ENCODE measurements around the gene HOXA3. TPM values are rescaled to one million over a fixed set of nuclear protein-coding genes. Genes with fewer than 3 reads are reported as not detected.

The HOXA3 gene
- total RNA-seq, 1 donor from 2014 or later = 26.4 TPM

GRCh38 chr7:27125986-27126394 is 26.4 kb downstream of the HOXA3 start:
- no peaks in the 10 kb centered on the region for H3K27me3 ChIP-seq (ENCODE audit: control insufficient read depth, insufficient read depth, low read length)
- DNase-seq (ENCODE audit: low read depth) = no peak
- peaks cover 1% of the 10 kb centered on the region for H3K36me3 ChIP-seq (ENCODE audit: control insufficient read depth, insufficient read depth, low read length)
- no peak overlapping the region for H3K4me3 ChIP-seq (ENCODE audit: low read depth, low read length)
- TF ChIP-seq, protein P1, sequence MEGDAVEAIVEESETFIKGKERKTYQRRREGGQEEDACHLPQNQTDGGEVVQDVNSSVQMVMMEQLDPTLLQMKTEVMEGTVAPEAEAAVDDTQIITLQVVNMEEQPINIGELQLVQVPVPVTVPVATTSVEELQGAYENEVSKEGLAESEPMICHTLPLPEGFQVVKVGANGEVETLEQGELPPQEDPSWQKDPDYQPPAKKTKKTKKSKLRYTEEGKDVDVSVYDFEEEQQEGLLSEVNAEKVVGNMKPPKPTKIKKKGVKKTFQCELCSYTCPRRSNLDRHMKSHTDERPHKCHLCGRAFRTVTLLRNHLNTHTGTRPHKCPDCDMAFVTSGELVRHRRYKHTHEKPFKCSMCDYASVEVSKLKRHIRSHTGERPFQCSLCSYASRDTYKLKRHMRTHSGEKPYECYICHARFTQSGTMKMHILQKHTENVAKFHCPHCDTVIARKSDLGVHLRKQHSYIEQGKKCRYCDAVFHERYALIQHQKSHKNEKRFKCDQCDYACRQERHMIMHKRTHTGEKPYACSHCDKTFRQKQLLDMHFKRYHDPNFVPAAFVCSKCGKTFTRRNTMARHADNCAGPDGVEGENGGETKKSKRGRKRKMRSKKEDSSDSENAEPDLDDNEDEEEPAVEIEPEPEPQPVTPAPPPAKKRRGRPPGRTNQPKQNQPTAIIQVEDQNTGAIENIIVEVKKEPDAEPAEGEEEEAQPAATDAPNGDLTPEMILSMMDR (IDR thresholded peaks at IDR 0.05; ENCODE audit: insufficient read depth, low read length, poor library complexity, severe bottlenecking) = no peak

GRCh38 chr7:27124902-27125689 is 27.3 kb downstream of the HOXA3 start:
- no peaks in the 10 kb centered on the region for H3K27me3 ChIP-seq (ENCODE audit: control insufficient read depth, insufficient read depth, low read length)
- TF ChIP-seq, protein P1 (IDR thresholded peaks at IDR 0.05; ENCODE audit: insufficient read depth, low read length, poor library complexity, severe bottlenecking) = no peak

DNA sequence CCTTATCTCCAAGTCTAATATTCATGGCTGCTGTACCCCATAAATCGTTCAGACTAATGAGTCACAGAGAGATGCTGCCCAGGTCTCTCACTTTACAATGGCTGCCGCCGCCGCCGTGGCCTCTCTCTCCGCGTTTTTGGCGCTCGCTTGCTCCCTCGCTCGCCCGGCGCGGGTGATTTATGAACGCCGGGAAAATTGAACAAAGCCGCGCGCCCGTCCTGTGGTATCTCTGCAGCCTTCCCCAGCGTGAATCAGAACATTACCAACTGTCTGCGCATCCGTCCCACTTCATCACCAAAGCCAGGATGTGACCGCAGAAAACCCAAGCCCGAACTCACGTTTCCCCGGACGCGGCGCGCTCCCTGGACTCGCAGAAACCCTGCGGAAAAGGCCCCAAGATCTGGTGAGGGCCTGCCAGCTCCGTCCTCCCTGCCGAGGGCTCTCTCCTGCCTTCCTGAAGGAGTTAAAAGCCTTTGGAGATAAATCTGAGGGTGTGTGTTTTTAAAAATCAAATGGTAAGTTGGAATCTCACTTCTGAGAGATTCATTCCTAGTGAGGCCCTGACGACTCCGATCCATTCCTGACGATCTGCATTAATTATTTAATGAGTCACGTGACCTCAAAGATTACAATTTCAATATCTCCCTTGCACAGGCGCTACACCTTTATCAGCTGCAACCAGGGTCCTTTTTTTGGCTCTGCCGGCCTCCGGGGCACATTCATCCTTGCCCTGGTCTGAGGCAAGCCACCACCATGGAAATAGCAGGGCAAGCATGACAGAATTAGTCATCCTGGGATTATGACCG is 28.1 kb downstream of the HOXA3 start:
- Histone ChIP-seq H3K27me3 (ENCODE audit: control insufficient read depth, insufficient read depth, low read length) (no peaks in the 10 kb centered on the region), H3K4me3 (ENCODE audit: low read depth, low read length) (peak overlapping the region; percentile 59), H3K36me3 (ENCODE audit: control insufficient read depth, insufficient read depth, low read length) (peaks cover 1% of the 10 kb centered on the region)
- DNase-seq (ENCODE audit: low read depth) = no peak
- TF ChIP-seq, protein P1 (IDR thresholded peaks at IDR 0.05; ENCODE audit: insufficient read depth, low read length, poor library complexity, severe bottlenecking) = no peak

More at GRCh38 chr7:27124902-27125689, 27.3 kb downstream of the HOXA3 start:
- peak overlapping the region; percentile 59 for H3K4me3 ChIP-seq (ENCODE audit: low read depth, low read length)
- peaks cover 1% of the 10 kb centered on the region for H3K36me3 ChIP-seq (ENCODE audit: control insufficient read depth, insufficient read depth, low read length)
- DNase-seq (ENCODE audit: low read depth) = no peak

GRCh38 chr7:27123477-27124053 is 28.8 kb downstream of the HOXA3 start:
- Histone ChIP-seq H3K36me3 (ENCODE audit: control insufficient read depth, insufficient read depth, low read length) (no peaks in the 10 kb centered on the region), H3K27me3 (ENCODE audit: control insufficient read depth, insufficient read depth, low read length) (no peaks in the 10 kb centered on the region), H3K4me3 (ENCODE audit: low read depth, low read length) (peak overlapping the region; percentile 59)
- TF ChIP-seq, protein P1 (IDR thresholded peaks at IDR 0.05; ENCODE audit: insufficient read depth, low read length, poor library complexity, severe bottlenecking) = no peak
- DNase-seq (ENCODE audit: low read depth) = no peak

DNA sequence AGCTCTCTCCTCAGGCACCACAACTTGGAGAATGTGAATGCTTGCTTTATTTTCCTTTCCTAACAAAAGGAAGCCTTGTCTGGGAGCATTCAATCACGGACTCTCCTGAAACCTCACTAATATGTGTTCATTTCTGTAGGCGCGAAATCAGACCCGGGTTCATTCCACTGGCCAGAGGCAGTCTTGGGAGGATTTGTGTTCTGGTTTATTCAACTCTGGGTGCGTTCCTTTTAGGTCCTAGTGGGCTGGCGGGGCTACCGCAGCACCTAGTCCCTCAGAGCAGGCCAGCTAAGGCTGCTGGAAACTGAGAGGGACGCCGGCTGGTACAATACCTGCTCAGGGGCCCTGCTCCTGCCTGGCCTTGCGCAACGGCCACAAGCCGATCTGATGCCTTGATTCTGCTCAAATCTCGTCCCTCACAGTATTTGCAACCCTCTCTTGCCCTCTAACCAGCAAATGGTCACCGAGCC is 29.3 kb downstream of the HOXA3 start:
- H3K27me3 ChIP-seq (ENCODE audit: control insufficient read depth, insufficient read depth, low read length) = no peaks in the 10 kb centered on the region
- H3K4me3 ChIP-seq (ENCODE audit: low read depth, low read length) = peak overlapping the region; percentile 59
- DNase-seq (ENCODE audit: low read depth) = no peak

More for the DNA sequence above, 29.3 kb downstream of the HOXA3 start:
- TF ChIP-seq, protein P1 (IDR thresholded peaks at IDR 0.05; ENCODE audit: insufficient read depth, low read length, poor library complexity, severe bottlenecking) = no peak
- no peaks in the 10 kb centered on the region for H3K36me3 ChIP-seq (ENCODE audit: control insufficient read depth, insufficient read depth, low read length)

All from kidney epithelial cell (primary cell).